HepG2 (cell line): ENCODE data around the gene TSPAN15. TPM values are rescaled to one million over a fixed set of nuclear protein-coding genes. Genes with fewer than 3 reads are reported as not detected.

Experiments used
- ATAC-seq: fragments of 200-7000 bp; cut with Tn5 transposase; 3 replicates; pipeline ENCODE4 v1.9.1; 2020; ENCODE audit warnings: mild to moderate bottlenecking, moderate library complexity
- BruUV-seq: library from RNA; stranded (reverse); fragments of 400-500 nt; replicated peaks from 2 replicates; lab custom pipeline; 2021; lab: Mats Ljungman, UMichigan
- CTCF ChIA-PET: fragments of 300-600 bp; formaldehyde crosslinking; extraction: SDS; loops from one replicate; lab custom pipeline; 2021; ENCODE audit warnings: low total read pairs, inconsistent platforms, low intra/inter-chr PET ratio; lab: Yijun Ruan, JAX
- POLR2A ChIA-PET: fragments of 350-600 bp; sonication (Branson Sonifier 250); formaldehyde crosslinking; loops from one replicate; lab custom pipeline; 2020; ENCODE audit warnings: antibody characterized with exemption, inconsistent platforms; lab: Yijun Ruan, JAX
- DNase-seq: peaks from one replicate; pipeline ENCODE4 v3.0.0-alpha.2; 2015; ENCODE audit warnings: low spot score
- FAIRE-seq: peaks from 3 replicates; lab custom pipeline; 2011; peaks lifted over from hg19 to GRCh38; lab: Jason Lieb, UNC
- H2AFZ ChIP-seq: one replicate; pipeline ENCODE4 v1.6.1; 2011; ENCODE audit warnings: low read length, inconsistent platforms
- H3K27ac ChIP-seq: fragments of 300-600 bp; 3 replicates; pipeline ENCODE4 v1.8.0; 2011; ENCODE audit warnings: mixed run types, mild to moderate bottlenecking, mixed read lengths, low read length, inconsistent platforms; ENCODE audit not compliant: insufficient read depth; ENCODE audit errors: extremely low read length
- H3K27me3 ChIP-seq, 2 experiments: fragments of 200-600 bp in 1 of 2; 2 replicates in 1 of 2; 3 replicates in 1 of 2; pipeline versions ENCODE4 v1.6.0 to v1.8.0; 2011; ENCODE audit warnings: low read length in 2 of 2, mild to moderate bottlenecking in 2 of 2, moderate library complexity in 2 of 2, inconsistent platforms in 1 of 2; ENCODE audit not compliant: insufficient read depth in 2 of 2, control insufficient read depth in 1 of 2
- H3K36me3 ChIP-seq, 2 experiments: fragments of 200-600 bp in 1 of 2; replicated peaks in 1 of 2; 2 replicates in 1 of 2; 3 replicates in 1 of 2; pipeline versions ENCODE4 v1.5.1 to v1.8.0; 2011; ENCODE audit warnings: low read length in 2 of 2, inconsistent platforms in 1 of 2; ENCODE audit not compliant: insufficient read depth in 2 of 2, control insufficient read depth in 1 of 2
- H3K4me1 ChIP-seq: 2 replicates; pipeline ENCODE4 v1.5.1; 2012; ENCODE audit warnings: low read length, inconsistent platforms; ENCODE audit not compliant: insufficient read depth
- H3K4me2 ChIP-seq: 2 replicates; pipeline ENCODE4 v1.6.0; 2011; ENCODE audit warnings: low read depth, low read length, inconsistent platforms
- H3K4me3 ChIP-seq, 3 experiments: fragments of 200-600 bp in 1 of 3; sonication (generic), shearing (Covaris generic) in 1 of 3; replicated peaks in 1 of 3; 2 replicates each; pipeline ENCODE4 v1.5.1; 2011 to 2016; ENCODE audit warnings: low read length in 3 of 3, inconsistent platforms in 2 of 3, low read depth in 2 of 3, mild to moderate bottlenecking in 2 of 3, control low read depth in 1 of 3, mixed read lengths in 1 of 3; ENCODE audit not compliant: insufficient read depth in 1 of 3
- H3K79me2 ChIP-seq: one replicate; pipeline ENCODE4 v1.6.1; 2011; ENCODE audit warnings: low read length, inconsistent platforms; ENCODE audit not compliant: insufficient read depth
- H3K9ac ChIP-seq: 2 replicates; pipeline ENCODE4 v1.6.0; 2011; ENCODE audit warnings: mild to moderate bottlenecking, low read depth, low read length, inconsistent platforms; ENCODE audit not compliant: insufficient read depth
- H3K9me3 ChIP-seq: 2 replicates; pipeline ENCODE4 v1.5.1; 2012; ENCODE audit warnings: mild to moderate bottlenecking, low read length
- H4K20me1 ChIP-seq: 2 replicates; pipeline ENCODE4 v1.6.0; 2011; ENCODE audit warnings: inconsistent platforms, mild to moderate bottlenecking, low read length, moderate library complexity; ENCODE audit not compliant: insufficient read depth
- CAMTA2 ChIP-seq: sonication (generic); formaldehyde crosslinking; IDR thresholded peaks from 2 replicates; pipeline ENCODE4 v1.4.0; 2020; ENCODE audit warnings: mild to moderate bottlenecking, missing genetic modification reagents, borderline replicate concordance
- ELF3 ChIP-seq: IDR thresholded peaks from 2 replicates; pipeline ENCODE4 v1.6.1; 2016; ENCODE audit warnings: missing genetic modification reagents, missing compliant biosample characterization
- FOXA1 ChIP-seq, 2 experiments: fragments of 450-650 bp in 1 of 2; sonication (generic) in 1 of 2; formaldehyde crosslinking in 1 of 2; IDR thresholded peaks; 2 replicates each; pipeline versions ENCODE4 v1.4.0 to v1.6.1; 2016 to 2020; ENCODE audit warnings: missing genetic modification reagents in 1 of 2
- FOXP1 ChIP-seq, 2 experiments: fragments of 450-650 bp in 1 of 2; IDR thresholded peaks; 2 replicates each; pipeline ENCODE4 v1.6.1; 2017 to 2018; ENCODE audit warnings: antibody characterized with exemption in 1 of 2
- GABPA ChIP-seq, 2 experiments: IDR thresholded peaks; 2 replicates each; pipeline ENCODE4 v1.6.1; 2011 to 2016; ENCODE audit warnings: low read depth in 2 of 2, low read length in 1 of 2, missing biosample characterization in 1 of 2, missing genetic modification characterization in 1 of 2
- GABPB1 ChIP-seq: IDR thresholded peaks from 2 replicates; pipeline ENCODE4 v1.6.1; 2016; ENCODE audit warnings: mild to moderate bottlenecking, missing genetic modification reagents, moderate library complexity, missing compliant biosample characterization
- HMG20B ChIP-seq: conservative IDR thresholded peaks from 2 replicates; pipeline ENCODE4 v1.6.1; 2016; ENCODE audit warnings: missing genetic modification reagents, missing compliant biosample characterization
- MAF1 ChIP-seq: sonication (generic); formaldehyde crosslinking; IDR thresholded peaks from 2 replicates; pipeline ENCODE4 v1.5.0; 2020; ENCODE audit warnings: missing genetic modification reagents, borderline replicate concordance
- PRPF4 ChIP-seq: fragments of 200-400 bp; formaldehyde crosslinking; IDR thresholded peaks from 2 replicates; pipeline ENCODE4 v1.6.1; 2016; ENCODE audit warnings: low read length, low read depth; ENCODE audit not compliant: poor library complexity, severe bottlenecking
- SRF ChIP-seq: IDR thresholded peaks from 2 replicates; pipeline ENCODE4 v1.6.1; 2011; ENCODE audit warnings: mild to moderate bottlenecking, low read depth, low read length, moderate library complexity
- ZNF205 ChIP-seq: IDR thresholded peaks from 2 replicates; pipeline ENCODE4 v1.6.1; 2018; ENCODE audit warnings: missing biosample characterization, missing genetic modification reagents
- ZNF207 ChIP-seq: fragments of 450-650 bp; IDR thresholded peaks from 2 replicates; pipeline ENCODE4 v1.6.1; 2016; ENCODE audit warnings: antibody characterized with exemption, borderline replicate concordance
- ZNF543 ChIP-seq: sonication (generic); formaldehyde crosslinking; IDR thresholded peaks from 2 replicates; pipeline ENCODE4 v1.4.0; 2020; ENCODE audit warnings: mild to moderate bottlenecking, missing genetic modification reagents
- ZNF687 ChIP-seq: sonication (generic); formaldehyde crosslinking; IDR thresholded peaks from 2 replicates; pipeline ENCODE4 v1.5.1; 2020; ENCODE audit warnings: mild to moderate bottlenecking, missing genetic modification reagents, moderate library complexity
- ZNF720 ChIP-seq: sonication (generic); formaldehyde crosslinking; IDR thresholded peaks from 2 replicates; pipeline ENCODE4 v1.4.0; 2020; ENCODE audit warnings: missing genetic modification reagents
- WGBS: methylation state at CpG from one replicate; pipeline ENCODE4 v1.1.6; 2017; ENCODE audit warnings: low lambda C conversion rate; 5-methylcytosine and 5-hydroxymethylcytosine counted together
- in situ Hi-C: cut with HindIII; loops from 2 replicates; pipeline ENCODE4 v1.10.0; 2017; ENCODE audit warnings: low pct_unique_long_range_greater_than_20kb; ENCODE audit not compliant: extremely low pct_ligation_motif_present
- intact Hi-C: fragments of 100-400 bp; cut with micrococcal nuclease; formaldehyde crosslinking; loops from one replicate; pipeline ENCODE4 v1.10.0; 2022; ENCODE audit not compliant: unreplicated experiment
- polyA plus RNA-seq, 8 experiments: library from polyadenylated mRNA; depleted of rRNA in 3 of 8; stranded (reverse) in 7 of 8; unstranded in 1 of 8; fragments of >200 nt; fragmentation: Illumina TruSeq in 4 of 8; extraction: Trizol in 4 of 8; gene quantifications; 2 replicates each; pipeline versions ENCODE4 v1.2.1 to v1.2.3, GENCODE V29; 2011 to 2016; ENCODE audit warnings: low read depth in 4 of 8, missing spikeins in 1 of 8, mixed read lengths in 1 of 8; ENCODE audit not compliant: insufficient read depth in 1 of 8
- total RNA-seq, 5 experiments: library from RNA; depleted of rRNA; stranded (reverse); fragments of >200 nt; fragmentation: Illumina TruSeq; extraction: Trizol; gene quantifications; 2 replicates each; pipeline ENCODE4 v1.2.3, GENCODE V29; 2016; ENCODE audit warnings: low read depth in 1 of 5
- TF ChIP-seq, protein P1 (sequence below): conservative IDR thresholded peaks from 2 replicates; pipeline ENCODE4 v1.6.1; 2018; ENCODE audit warnings: missing genetic modification reagents
- TF ChIP-seq, protein P2 (sequence below): fragments of 450-650 bp; IDR thresholded peaks from 2 replicates; pipeline ENCODE4 v1.6.1; 2016

Gene TSPAN15
- total and polyA plus RNA-seq, 2 of the 13 experiments (the other 11 are each of a cell fraction or from before 2014, with no cell fraction given) = 0.27 to 3.2 TPM

DNA sequence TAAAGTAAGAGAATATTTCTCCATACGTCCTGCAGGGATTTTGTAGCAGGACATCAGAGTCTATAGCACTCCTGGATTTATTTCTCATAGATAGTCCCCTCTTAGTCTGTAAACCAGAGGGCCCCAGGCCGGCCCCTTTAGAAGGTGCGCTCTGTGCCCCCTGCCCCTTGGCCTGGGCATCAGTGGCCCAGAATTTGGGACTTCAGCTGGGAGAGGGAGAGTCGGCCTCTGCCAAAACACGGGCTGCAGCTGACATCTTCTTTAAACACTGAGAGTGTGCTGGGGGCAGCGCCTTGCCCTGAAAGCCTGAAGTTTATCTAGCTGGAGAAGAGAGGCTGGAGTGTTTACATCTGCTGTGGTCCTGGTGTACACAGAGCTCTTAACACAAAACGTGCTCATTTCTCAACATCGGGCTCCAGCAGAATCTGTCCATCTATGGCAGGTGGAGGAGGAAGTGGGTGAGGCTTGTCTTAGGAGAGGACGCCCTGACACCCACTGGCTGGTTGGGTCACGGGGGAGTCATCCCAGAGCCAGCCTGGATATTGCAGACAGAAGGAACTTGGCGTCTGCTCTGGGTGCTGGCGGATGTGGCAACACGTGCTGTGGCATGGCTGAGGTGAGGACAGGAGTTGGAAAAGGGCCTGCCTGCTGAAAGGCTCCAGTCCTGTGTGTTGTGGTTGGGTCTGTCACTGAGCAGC, 29.5 kb upstream of the TSPAN15 start:
- in situ Hi-C loops = no loop called here
- TF ChIP-seq GABPB1 (CRISPR knock-in tag) = 0 out of 2 replicates have a peak, but pooled peaks have one; percentile 32
- no peak for TF ChIP-seq ZNF720 (CRISPR knock-in tag)
- TF ChIP-seq ZNF543 (CRISPR knock-in tag) = no peak
- TF ChIP-seq, protein P1, sequence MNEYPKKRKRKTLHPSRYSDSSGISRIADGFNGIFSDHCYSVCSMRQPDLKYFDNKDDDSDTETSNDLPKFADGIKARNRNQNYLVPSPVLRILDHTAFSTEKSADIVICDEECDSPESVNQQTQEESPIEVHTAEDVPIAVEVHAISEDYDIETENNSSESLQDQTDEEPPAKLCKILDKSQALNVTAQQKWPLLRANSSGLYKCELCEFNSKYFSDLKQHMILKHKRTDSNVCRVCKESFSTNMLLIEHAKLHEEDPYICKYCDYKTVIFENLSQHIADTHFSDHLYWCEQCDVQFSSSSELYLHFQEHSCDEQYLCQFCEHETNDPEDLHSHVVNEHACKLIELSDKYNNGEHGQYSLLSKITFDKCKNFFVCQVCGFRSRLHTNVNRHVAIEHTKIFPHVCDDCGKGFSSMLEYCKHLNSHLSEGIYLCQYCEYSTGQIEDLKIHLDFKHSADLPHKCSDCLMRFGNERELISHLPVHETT = no peak
- no peak for TF ChIP-seq MAF1
- 0 out of 2 replicates have a peak, but pooled peaks have one; percentile 28 for TF ChIP-seq ELF3 (CRISPR knock-in tag)
- no peak for TF ChIP-seq FOXA1 (IDR thresholded peaks at IDR 0.05)
- no peak for TF ChIP-seq FOXA1 (CRISPR knock-in tag; IDR thresholded peaks at IDR 0.05)
- no peak for TF ChIP-seq PRPF4
- TF ChIP-seq SRF = peak; percentile 33; the same call in 1 of the 2 replicates
- TF ChIP-seq ZNF207 = no peak
- no peak for TF ChIP-seq ZNF205
- TF ChIP-seq, protein P2, sequence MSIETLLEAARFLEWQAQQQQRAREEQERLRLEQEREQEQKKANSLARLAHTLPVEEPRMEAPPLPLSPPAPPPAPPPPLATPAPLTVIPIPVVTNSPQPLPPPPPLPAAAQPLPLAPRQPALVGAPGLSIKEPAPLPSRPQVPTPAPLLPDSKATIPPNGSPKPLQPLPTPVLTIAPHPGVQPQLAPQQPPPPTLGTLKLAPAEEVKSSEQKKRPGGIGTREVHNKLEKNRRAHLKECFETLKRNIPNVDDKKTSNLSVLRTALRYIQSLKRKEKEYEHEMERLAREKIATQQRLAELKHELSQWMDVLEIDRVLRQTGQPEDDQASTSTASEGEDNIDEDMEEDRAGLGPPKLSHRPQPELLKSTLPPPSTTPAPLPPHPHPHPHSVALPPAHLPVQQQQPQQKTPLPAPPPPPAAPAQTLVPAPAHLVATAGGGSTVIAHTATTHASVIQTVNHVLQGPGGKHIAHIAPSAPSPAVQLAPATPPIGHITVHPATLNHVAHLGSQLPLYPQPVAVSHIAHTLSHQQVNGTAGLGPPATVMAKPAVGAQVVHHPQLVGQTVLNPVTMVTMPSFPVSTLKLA = no peak
- TF ChIP-seq GABPA (IDR thresholded peaks at IDR 0.05; ENCODE audit: low read depth, low read length) = no peak
- no peak for TF ChIP-seq GABPA (CRISPR knock-in tag; IDR thresholded peaks at IDR 0.05; ENCODE audit: low read depth)
- peak; percentile 50 for TF ChIP-seq ZNF687 (CRISPR knock-in tag)
- TF ChIP-seq HMG20B (CRISPR knock-in tag) = no peak
- no peak for TF ChIP-seq FOXP1 (IDR thresholded peaks at IDR 0.05)
- TF ChIP-seq FOXP1 (CRISPR knock-in tag; IDR thresholded peaks at IDR 0.05) = 0 out of 2 replicates have a peak, but pooled peaks have one; percentile 21
- no peak for TF ChIP-seq CAMTA2 (CRISPR knock-in tag)

More for the DNA sequence above, 29.5 kb upstream of the TSPAN15 start:
- no peak; the same call in 2 of the 3 replicates for ATAC-seq
- H3K4me2 ChIP-seq = peak overlapping the region; percentile 64
- POLR2A ChIA-PET = no interaction called here
- H3K9ac ChIP-seq = no peak overlapping the region; the same call in 1 of the 2 replicates
- H3K4me3 ChIP-seq = no peak overlapping the region
- H3K9me3 ChIP-seq = no peaks in the 10 kb centered on the region
- H3K36me3 ChIP-seq = no peaks in the 10 kb centered on the region
- no peak for DNase-seq
- no peak overlapping the region for H3K27ac ChIP-seq
- H3K27me3 ChIP-seq = peaks cover 3 to 14% of the 10 kb centered on the region in 2 experiments; a peak in 3 of 5 replicates
- CTCF ChIA-PET = no interaction called here
- intact Hi-C loops = no loop called here
- H3K4me1 ChIP-seq = peaks cover 79% of the 10 kb centered on the region
- no peaks in the 10 kb centered on the region for H3K79me2 ChIP-seq
- WGBS = 17% methylated on average over 9 of the region's 13 CpGs
- no TSS peak for BruUV-seq
- no peaks in the 10 kb centered on the region for H4K20me1 ChIP-seq
- H2AFZ ChIP-seq = no peak overlapping the region
- no peak for FAIRE-seq
